K562 (cell line): Measurements from ENCODE around the gene BBS1. TPM values are rescaled to one million over a fixed set of nuclear protein-coding genes. Genes with fewer than 3 reads are reported as not detected.

Experiments used
- ATF7 ChIP-seq: fragments of 450-650 bp; IDR thresholded peaks from 2 replicates; pipeline ENCODE4 v1.7.1; 2014; ENCODE audit warnings: mild to moderate bottlenecking, moderate library complexity
- CLOCK ChIP-seq: fragments of 250-450 bp; sonication (Bioruptor Pico); IDR thresholded peaks from 2 replicates; pipeline ENCODE4 v1.4.0; 2020; ENCODE audit warnings: mild to moderate bottlenecking, moderate library complexity, borderline replicate concordance
- CSDE1 ChIP-seq, 2 experiments: fragments of 450-650 bp; IDR thresholded peaks; 2 replicates each; pipeline ENCODE4 v1.6.1; 2016; ENCODE audit warnings: mild to moderate bottlenecking in 1 of 2
- DDX20 ChIP-seq: fragments of 450-650 bp; IDR thresholded peaks from 2 replicates; pipeline ENCODE4 v1.6.1; 2016; ENCODE audit warnings: missing genetic modification characterization, low read depth, mild to moderate bottlenecking, missing compliant biosample characterization, moderate library complexity
- E2F4 ChIP-seq: sonication (generic); formaldehyde crosslinking; IDR thresholded peaks from 2 replicates; pipeline ENCODE4 v1.8.0; 2022; ENCODE audit warnings: mild to moderate bottlenecking, low read depth, missing genetic modification reagents
- FOXK2 ChIP-seq, 2 experiments: fragments of 450-650 bp; IDR thresholded peaks in 1 of 2; conservative IDR thresholded peaks in 1 of 2; 2 replicates each; pipeline ENCODE4 v1.6.1; 2016; ENCODE audit warnings: low read depth in 2 of 2, mild to moderate bottlenecking in 1 of 2
- GTF2B ChIP-seq: IDR thresholded peaks from 2 replicates; pipeline ENCODE4 v1.6.1; 2011; ENCODE audit not compliant: insufficient read length; ENCODE audit errors: extremely low read depth
- MTA3 ChIP-seq: fragments of 450-650 bp; formaldehyde crosslinking; IDR thresholded peaks from 2 replicates; pipeline ENCODE4 v1.6.1; 2017; ENCODE audit warnings: mild to moderate bottlenecking, borderline replicate concordance
- NFIC ChIP-seq: fragments of 450-650 bp; IDR thresholded peaks from 2 replicates; pipeline ENCODE4 v1.6.1; 2017; ENCODE audit warnings: mild to moderate bottlenecking, inconsistent platforms
- NR0B1 ChIP-seq: fragments of 450-650 bp; IDR thresholded peaks from one replicate; pipeline ENCODE4 v1.6.1; 2018; ENCODE audit warnings: mild to moderate bottlenecking, moderate library complexity; ENCODE audit not compliant: partially characterized antibody
- PPARD ChIP-seq: fragments of 250-450 bp; sonication (Bioruptor Pico); IDR thresholded peaks from 2 replicates; pipeline ENCODE4 v1.8.0; 2022; ENCODE audit warnings: inconsistent platforms, mild to moderate bottlenecking, moderate library complexity
- RB1 ChIP-seq: fragments of 450-650 bp; IDR thresholded peaks from 2 replicates; pipeline ENCODE4 v1.6.1; 2017; ENCODE audit warnings: low read depth, mild to moderate bottlenecking
- RBM25 ChIP-seq: fragments of 200-400 bp; formaldehyde crosslinking; IDR thresholded peaks from 2 replicates; pipeline ENCODE4 v1.6.1; 2018; ENCODE audit warnings: low read length, low read depth, moderate library complexity; ENCODE audit not compliant: severe bottlenecking
- RFX7 ChIP-seq: fragments of 250-450 bp; sonication (Bioruptor Pico); IDR thresholded peaks from 2 replicates; pipeline ENCODE4 v1.5.1; 2021; ENCODE audit warnings: mild to moderate bottlenecking
- SIN3A ChIP-seq, 2 experiments: fragments of 150-350 bp in 1 of 2; IDR thresholded peaks; 2 replicates each; pipeline ENCODE4 v1.6.1; 2011 to 2016; ENCODE audit warnings: borderline replicate concordance in 2 of 2, low read depth in 2 of 2, low read length in 2 of 2, mild to moderate bottlenecking in 2 of 2, moderate library complexity in 2 of 2; ENCODE audit not compliant: control insufficient read depth in 1 of 2
- SIRT6 ChIP-seq: IDR thresholded peaks from one replicate; pipeline ENCODE4 v1.6.1; 2012; ENCODE audit warnings: low read depth, mild to moderate bottlenecking, control low read depth, inconsistent platforms, low read length, moderate library complexity
- TCF3 ChIP-seq: sonication (generic); formaldehyde crosslinking; IDR thresholded peaks from 2 replicates; pipeline ENCODE4 v1.4.0; 2020; ENCODE audit warnings: mild to moderate bottlenecking, missing genetic modification reagents
- ZBTB17 ChIP-seq: fragments of 450-650 bp; formaldehyde crosslinking; IDR thresholded peaks from 2 replicates; pipeline ENCODE4 v1.4.0; 2020; ENCODE audit warnings: mild to moderate bottlenecking
- ZNF277 ChIP-seq: fragments of 250-450 bp; sonication (Bioruptor Pico); IDR thresholded peaks from 2 replicates; pipeline ENCODE4 v1.8.0; 2022; ENCODE audit warnings: inconsistent platforms, mild to moderate bottlenecking, moderate library complexity, borderline replicate concordance
- ZNF75A ChIP-seq: fragments of 450-650 bp; formaldehyde crosslinking; IDR thresholded peaks from 2 replicates; pipeline ENCODE4 v1.4.0; 2020; ENCODE audit warnings: mild to moderate bottlenecking
- polyA plus RNA-seq, 8 experiments: library from polyadenylated mRNA; depleted of rRNA in 4 of 8; stranded (reverse) in 5 of 8; unstranded in 3 of 8; fragments of >200 nt; fragmentation: Nextera tagmentation in 2 of 8; fragmentation: Illumina TruSeq in 1 of 8; extraction: Ambion mirVana in 2 of 8; extraction: Trizol in 1 of 8; gene quantifications; 2 replicates each; pipeline versions ENCODE4 v1.2.1 to v1.2.3, GENCODE V29; 2011 to 2014; ENCODE audit warnings: inconsistent platforms in 1 of 8, missing spikeins in 1 of 8
- total RNA-seq, 7 experiments: library from RNA; depleted of rRNA in 6 of 7; stranded (reverse); fragments of >200 nt in 6 of 7; fragmentation: Illumina TruSeq in 2 of 7; extraction: Trizol in 2 of 7; gene quantifications; 2 replicates each; pipeline versions ENCODE4 v1.2.1 to v1.2.3, GENCODE V29; 2011 to 2021; ENCODE audit warnings: low replicate concordance in 1 of 7

Gene BBS1
- total and polyA plus RNA-seq, 9 of the 15 experiments (the other 6 are each of a cell fraction or from before 2014, with no cell fraction given), result 9.0 to 19.8 (median 12.1) TPM

GRCh38 chr11:66568124-66568916 is 57.9 kb downstream of the BBS1 start, which contains the start of gene CTSF (continued):
- TF ChIP-seq ZNF277 (CRISPR knock-in tag), result no peak
- TF ChIP-seq E2F4 (CRISPR knock-in tag), result no peak
- TF ChIP-seq GTF2B, result no peak
- TF ChIP-seq RB1, result peak; percentile 70; the same call in 1 of the 2 replicates
- TF ChIP-seq NFIC, result no peak
- TF ChIP-seq ZBTB17 (CRISPR knock-in tag), result no peak
- TF ChIP-seq PPARD (CRISPR knock-in tag), result no peak
- no peak for TF ChIP-seq RFX7 (CRISPR knock-in tag)
- no peak for TF ChIP-seq SIRT6
- TF ChIP-seq TCF3 (CRISPR knock-in tag), result 0 out of 2 replicates have a peak, but pooled peaks have one; percentile 17
- TF ChIP-seq ZNF75A (CRISPR knock-in tag), result no peak
- no peak for TF ChIP-seq CLOCK (CRISPR knock-in tag)
- TF ChIP-seq SIN3A (IDR thresholded peaks at IDR 0.05; ENCODE audit: borderline replicate concordance in 2 of 2, control insufficient read depth in 1 of 2, low read depth in 2 of 2, low read length in 2 of 2), result peak in 1 of 2 experiments; percentile 69; a peak in 1 of 4 replicates
- peak; percentile 99 to 100 for TF ChIP-seq FOXK2 (conservative IDR thresholded peaks at IDR 0.05 in 1 of 2, IDR thresholded peaks at IDR 0.05 in 1 of 2; ENCODE audit: low read depth in 2 of 2)
- TF ChIP-seq MTA3, result no peak
- TF ChIP-seq CSDE1 (IDR thresholded peaks at IDR 0.05), result no peak
- TF ChIP-seq NR0B1, result no peak
- TF ChIP-seq DDX20, result no peak
- peak; percentile 82 for TF ChIP-seq RBM25
- TF ChIP-seq ATF7, result peak; percentile 36; the same call in 1 of the 2 replicates
